PC-3 (cell line): Measurements from ENCODE around the gene ZNF516. TPM values are rescaled to one million over a fixed set of nuclear protein-coding genes. Genes with fewer than 3 reads are reported as not detected.
A peak's percentile ranks its signal among the peaks of the same experiment; 100 is the strongest.

Experiments
- ATAC-seq: fragments of 200-7000 bp; cut with Tn5 transposase; 2 replicates; pipeline ENCODE4 v1.9.1; 2020; ENCODE audit warnings: mild to moderate bottlenecking, moderate library complexity
- BruUV-seq: library from RNA; stranded (reverse); fragments of 400-500 nt; replicated peaks from 2 replicates; lab custom pipeline; 2021; lab: Mats Ljungman, UMichigan
- CTCF ChIA-PET: fragments of 300-600 bp; sonication (Branson Sonifier 250); formaldehyde crosslinking; loops from one replicate; lab custom pipeline; 2022; ENCODE audit warnings: antibody characterized with exemption; lab: Charles Lee
- POLR2A ChIA-PET: fragments of 300-600 bp; sonication (Branson Sonifier 250); formaldehyde crosslinking; loops from one replicate; lab custom pipeline; 2022; ENCODE audit warnings: antibody characterized with exemption; ENCODE audit not compliant: unreplicated experiment; lab: Charles Lee
- DNase-seq: peaks from one replicate; pipeline ENCODE4 v3.0.0-alpha.2; 2015
- H2AFZ ChIP-seq: fragments of 300-600 bp; sonication (generic); 2 replicates; pipeline ENCODE4 v1.6.0; 2016; ENCODE audit warnings: antibody characterized with exemption, low read length
- H3F3A ChIP-seq: fragments of 300-600 bp; sonication (generic); one replicate; pipeline ENCODE4 v1.6.0; 2017; ENCODE audit warnings: antibody characterized with exemption, low read length, control low read depth, mild to moderate bottlenecking; ENCODE audit not compliant: unreplicated experiment
- H3K27ac ChIP-seq: fragments of 300-600 bp; sonication (generic); 2 replicates; pipeline ENCODE4 v1.5.1; 2016; ENCODE audit warnings: mild to moderate bottlenecking, low read length
- H3K27me3 ChIP-seq: fragments of 300-600 bp; sonication (generic); 2 replicates; pipeline ENCODE4 v1.6.1; 2016; ENCODE audit warnings: low read length, mixed read lengths
- H3K36me3 ChIP-seq: fragments of 300-600 bp; sonication (generic); 2 replicates; pipeline ENCODE4 v1.6.1; 2016; ENCODE audit warnings: low read depth, mixed run types, low read length, mixed read lengths
- H3K4me1 ChIP-seq: fragments of 300-600 bp; sonication (generic); 2 replicates; pipeline ENCODE4 v1.5.1; 2016; ENCODE audit warnings: low read length; ENCODE audit not compliant: insufficient read depth
- H3K4me2 ChIP-seq: fragments of 300-600 bp; sonication (generic); 2 replicates; pipeline ENCODE4 v1.6.0; 2016; ENCODE audit warnings: low read length
- H3K4me3 ChIP-seq: fragments of 300-600 bp; sonication (generic); 2 replicates; pipeline ENCODE4 v1.5.1; 2016; ENCODE audit warnings: mild to moderate bottlenecking, low read length, mixed read lengths
- H3K79me2 ChIP-seq: fragments of 300-600 bp; sonication (generic); 2 replicates; pipeline ENCODE4 v1.6.1; 2017; ENCODE audit warnings: low read length, mixed read lengths
- H3K9ac ChIP-seq: fragments of 300-600 bp; sonication (generic); 2 replicates; pipeline ENCODE4 v1.6.0; 2016; ENCODE audit warnings: mild to moderate bottlenecking, low read length
- H3K9me2 ChIP-seq: fragments of 300-600 bp; sonication (generic); replicated peaks from 2 replicates; pipeline ENCODE4 v1.6.1; 2016; ENCODE audit warnings: mixed run types, low read length, mixed read lengths
- H3K9me3 ChIP-seq: fragments of 300-600 bp; sonication (generic); 2 replicates; pipeline ENCODE4 v1.6.1; 2016; ENCODE audit warnings: low read length, mixed read lengths
- H4K20me1 ChIP-seq: fragments of 300-600 bp; sonication (generic); 2 replicates; pipeline ENCODE4 v1.6.1; 2016; ENCODE audit warnings: low read length, mixed read lengths
- EZH2 ChIP-seq: fragments of 300-600 bp; sonication (generic); IDR thresholded peaks from one replicate; pipeline ENCODE4 v1.6.1; 2017; ENCODE audit warnings: antibody characterized with exemption, mild to moderate bottlenecking, low read length; ENCODE audit not compliant: unreplicated experiment
- EZH2phosphoT487 ChIP-seq: fragments of 300-600 bp; sonication (generic); IDR thresholded peaks from 2 replicates; pipeline ENCODE4 v1.6.1; 2018; ENCODE audit warnings: mild to moderate bottlenecking, antibody characterized with exemption, low read length, borderline replicate concordance
- intact Hi-C: fragments of 100-400 bp; cut with micrococcal nuclease; formaldehyde crosslinking; loops from 2 replicates; pipeline ENCODE4 v1.9.0; 2023
- total RNA-seq: library from RNA; depleted of rRNA; stranded (reverse); fragments of >200 nt; gene quantifications from 2 replicates; pipeline ENCODE4 v1.2.3, GENCODE V29; 2014
- TF ChIP-seq, protein P1 (sequence below): fragments of 300-600 bp; sonication (generic); conservative IDR thresholded peaks from 2 replicates; pipeline ENCODE4 v1.5.1; 2017; ENCODE audit warnings: antibody characterized with exemption, low read depth, mild to moderate bottlenecking, low read length

Gene ZNF516
- total RNA-seq, 1 experiment from 2014 or later = 4.0 TPM

DNA sequence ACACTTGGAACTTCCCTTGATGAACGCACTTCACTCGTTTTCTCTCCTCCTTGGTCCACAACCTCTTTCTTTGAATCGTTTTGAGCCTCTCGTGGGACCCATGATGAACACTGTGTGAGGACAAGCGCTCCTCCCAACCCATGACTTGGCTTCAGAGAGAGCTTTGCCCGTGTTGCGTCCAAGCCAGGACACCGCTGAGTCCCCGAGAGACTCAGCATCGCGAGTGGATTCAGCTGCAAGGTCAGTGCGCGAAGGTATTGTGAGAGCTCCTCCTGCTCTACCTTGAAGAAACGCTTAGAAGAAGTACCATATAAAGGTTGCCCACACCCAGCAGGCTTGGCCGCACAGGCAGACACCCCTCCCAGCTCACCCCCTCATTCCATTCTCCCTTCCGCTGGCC lies 58.7 kb downstream of the ZNF516 start:
- Histone ChIP-seq H3K27me3 (peaks cover 66% of the 10 kb centered on the region), H3K4me2 (no peak overlapping the region), H3K4me1 (no peaks in the 10 kb centered on the region), H2AFZ (no peak overlapping the region), H3K9ac (no peak overlapping the region), H3K9me2 (no peaks in the 10 kb centered on the region), H3K9me3 (no peaks in the 10 kb centered on the region), H3K27ac (no peak overlapping the region), H3K4me3 (no peak overlapping the region), H3K36me3 (no peaks in the 10 kb centered on the region), H3K79me2 (no peaks in the 10 kb centered on the region), H3F3A (no peaks in the 10 kb centered on the region), H4K20me1 (no peaks in the 10 kb centered on the region)
- TF ChIP-seq, protein P1, sequence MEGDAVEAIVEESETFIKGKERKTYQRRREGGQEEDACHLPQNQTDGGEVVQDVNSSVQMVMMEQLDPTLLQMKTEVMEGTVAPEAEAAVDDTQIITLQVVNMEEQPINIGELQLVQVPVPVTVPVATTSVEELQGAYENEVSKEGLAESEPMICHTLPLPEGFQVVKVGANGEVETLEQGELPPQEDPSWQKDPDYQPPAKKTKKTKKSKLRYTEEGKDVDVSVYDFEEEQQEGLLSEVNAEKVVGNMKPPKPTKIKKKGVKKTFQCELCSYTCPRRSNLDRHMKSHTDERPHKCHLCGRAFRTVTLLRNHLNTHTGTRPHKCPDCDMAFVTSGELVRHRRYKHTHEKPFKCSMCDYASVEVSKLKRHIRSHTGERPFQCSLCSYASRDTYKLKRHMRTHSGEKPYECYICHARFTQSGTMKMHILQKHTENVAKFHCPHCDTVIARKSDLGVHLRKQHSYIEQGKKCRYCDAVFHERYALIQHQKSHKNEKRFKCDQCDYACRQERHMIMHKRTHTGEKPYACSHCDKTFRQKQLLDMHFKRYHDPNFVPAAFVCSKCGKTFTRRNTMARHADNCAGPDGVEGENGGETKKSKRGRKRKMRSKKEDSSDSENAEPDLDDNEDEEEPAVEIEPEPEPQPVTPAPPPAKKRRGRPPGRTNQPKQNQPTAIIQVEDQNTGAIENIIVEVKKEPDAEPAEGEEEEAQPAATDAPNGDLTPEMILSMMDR = no peak
- TF ChIP-seq EZH2phosphoT487 = no peak
- DNase-seq (no peak), ATAC-seq (no peak)
- BruUV-seq = no TSS peak
- intact Hi-C loops = no loop called here
- ChIA-PET POLR2A (no interaction called here), CTCF (no interaction called here)

DNA sequence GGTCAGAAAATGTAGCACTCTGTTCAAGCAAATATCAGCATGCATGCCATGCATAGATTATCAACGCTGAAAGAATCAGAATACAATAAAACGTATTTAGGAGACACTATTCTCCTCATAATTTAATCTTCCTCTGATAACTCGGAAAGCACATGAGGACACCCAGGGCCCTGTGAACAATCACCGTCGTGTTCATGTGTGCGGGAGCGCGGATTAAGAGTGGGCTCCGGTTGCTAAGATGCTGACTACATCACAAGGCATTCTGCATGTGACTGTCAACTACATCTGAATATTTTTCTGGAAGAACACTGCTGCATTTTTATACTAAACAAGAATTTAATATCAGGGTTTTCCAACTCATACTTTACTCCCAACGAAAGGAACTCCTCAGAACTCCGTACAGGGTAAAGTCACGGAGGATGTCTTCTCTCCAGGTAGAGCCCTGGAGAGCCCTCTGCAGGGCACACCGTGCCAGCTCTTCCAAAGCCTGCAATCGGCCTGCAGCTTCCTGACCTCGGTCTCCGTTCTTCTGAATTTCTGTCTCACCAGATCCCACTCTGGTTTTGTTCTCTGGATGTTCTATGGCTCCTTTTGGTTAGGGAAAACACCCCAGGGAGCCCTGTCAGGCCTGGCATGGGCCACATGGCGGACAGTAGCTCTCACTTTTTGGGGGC lies 59.6 kb downstream of the ZNF516 start:
- DNase-seq = no peak
- Histone ChIP-seq H3K4me1 (no peaks in the 10 kb centered on the region), H3K27ac (no peak overlapping the region), H3F3A (no peaks in the 10 kb centered on the region), H3K9me2 (no peaks in the 10 kb centered on the region), H3K79me2 (no peaks in the 10 kb centered on the region), H3K36me3 (no peaks in the 10 kb centered on the region), H3K9ac (no peak overlapping the region), H3K27me3 (peaks cover 71% of the 10 kb centered on the region), H3K4me2 (no peak overlapping the region), H2AFZ (no peak overlapping the region), H3K9me3 (no peaks in the 10 kb centered on the region), H3K4me3 (no peak overlapping the region), H4K20me1 (no peaks in the 10 kb centered on the region)
- POLR2A ChIA-PET = no interaction called here
- CTCF ChIA-PET = no interaction called here
- no peak for ATAC-seq
- TF ChIP-seq EZH2 (no peak), EZH2phosphoT487 (no peak)
- TF ChIP-seq, protein P1 = peak; percentile 31; the same call in 1 of the 2 replicates
- intact Hi-C loops = no loop called here
- no TSS peak for BruUV-seq

DNA sequence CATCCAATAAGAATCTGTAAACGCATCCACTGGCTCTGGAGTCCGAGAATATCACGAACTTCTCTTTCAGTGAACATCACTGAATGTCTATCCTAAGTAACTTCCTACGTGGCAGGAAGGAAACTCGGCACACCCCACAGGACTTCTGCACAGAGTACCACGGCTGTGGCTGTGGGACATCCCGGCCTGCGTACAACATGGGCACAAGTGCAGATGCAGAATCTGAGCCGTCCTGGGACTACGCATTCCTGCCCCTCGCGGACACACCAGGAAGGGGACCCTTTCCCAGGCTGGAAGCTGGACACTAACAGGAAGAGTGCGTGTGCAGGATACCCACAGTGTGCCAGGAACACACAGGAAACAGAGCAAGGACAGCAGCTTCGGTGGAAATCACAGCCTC lies 60.6 kb downstream of the ZNF516 start:
- intact Hi-C loops = no loop called here
- Histone ChIP-seq H2AFZ (no peak overlapping the region), H3F3A (no peaks in the 10 kb centered on the region), H3K4me1 (no peaks in the 10 kb centered on the region), H3K9me3 (no peaks in the 10 kb centered on the region), H3K9ac (no peak overlapping the region), H3K27ac (no peak overlapping the region), H3K36me3 (no peaks in the 10 kb centered on the region), H3K27me3 (peaks cover 80% of the 10 kb centered on the region), H3K9me2 (no peaks in the 10 kb centered on the region), H3K4me2 (no peak overlapping the region), H3K4me3 (no peak overlapping the region), H3K79me2 (no peaks in the 10 kb centered on the region), H4K20me1 (no peaks in the 10 kb centered on the region)
- TF ChIP-seq, protein P1 = no peak
- no peak for TF ChIP-seq EZH2
- CTCF ChIA-PET = no interaction called here
- ATAC-seq (no peak), DNase-seq (no peak)
- POLR2A ChIA-PET = no interaction called here
- BruUV-seq = no TSS peak
